Measurements from ENCODE around the gene COL4A2.

Gene COL4A2

GRCh38 chr13:110272651-110273050 lies 34.4 kb upstream of the COL4A2 start:
- DNase-seq (ENCODE audit: low read depth) = no peak

- no peak for DNase-seq (ENCODE audit: low read depth)
These were observed 33.8 kb upstream of the COL4A2 start for GRCh38 chr13:110273254-110273653.

DNA sequence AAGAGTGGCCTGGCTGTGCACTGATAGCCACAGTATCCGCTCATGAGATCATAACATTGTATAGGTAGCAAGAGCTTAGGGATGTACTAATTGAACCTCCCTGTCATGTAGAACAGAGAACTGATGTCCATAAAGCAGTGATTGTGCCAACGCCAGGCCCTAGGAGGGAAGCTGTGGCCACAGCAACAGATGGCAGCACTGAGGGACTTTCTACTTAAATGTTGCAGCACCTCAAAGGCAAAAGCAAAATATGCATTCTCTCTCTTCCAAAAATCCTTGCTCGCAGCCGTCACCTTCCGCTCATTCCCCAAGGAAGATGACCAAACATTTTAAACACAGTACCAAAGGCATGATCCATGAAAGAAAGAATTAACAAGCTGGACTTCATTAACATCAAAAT lies 32.4 kb upstream of the COL4A2 start:
- peak; percentile 37 for DNase-seq (ENCODE audit: low read depth)

GRCh38 chr13:110275931-110276552 lies 31.0 kb upstream of the COL4A2 start:
- peak; percentile 80 for DNase-seq (ENCODE audit: low read depth)

GRCh38 chr13:110276553-110276950 lies 30.5 kb upstream of the COL4A2 start:
- no peak for DNase-seq (ENCODE audit: low read depth)

DNA sequence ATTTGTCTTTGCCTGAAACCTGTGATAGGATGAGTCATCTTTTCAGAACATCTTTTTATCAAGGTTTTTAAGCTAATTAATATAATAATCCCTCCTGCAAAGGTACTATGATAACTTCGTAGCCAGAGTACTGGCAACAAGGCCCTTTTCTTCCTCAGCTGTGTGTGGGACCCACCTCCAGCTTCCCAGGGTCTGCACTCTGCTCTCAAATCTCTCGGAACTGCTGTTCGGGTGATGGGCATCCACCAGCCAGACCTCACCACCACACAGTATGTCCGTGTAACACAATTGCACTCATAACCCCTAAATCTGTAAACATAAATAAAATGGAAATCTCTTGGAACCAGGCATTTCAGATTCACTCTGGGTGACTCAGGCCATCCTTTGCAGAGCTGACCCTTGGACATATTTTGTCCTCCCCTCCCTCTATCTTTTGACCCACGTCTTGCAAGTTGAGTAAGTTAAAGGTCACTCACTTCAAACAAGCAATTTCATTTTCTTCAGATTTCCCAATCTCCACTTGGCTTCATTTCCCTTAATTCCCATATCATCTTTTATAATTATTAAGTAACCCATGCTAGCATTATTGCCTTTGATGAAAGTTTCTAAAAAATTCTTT lies 29.6 kb upstream of the COL4A2 start:
- DNase-seq (ENCODE audit: low read depth) = peak; percentile 49

- no peak for DNase-seq (ENCODE audit: low read depth)
These were observed 28.2 kb upstream of the COL4A2 start for GRCh38 chr13:110278859-110279258.

DNA sequence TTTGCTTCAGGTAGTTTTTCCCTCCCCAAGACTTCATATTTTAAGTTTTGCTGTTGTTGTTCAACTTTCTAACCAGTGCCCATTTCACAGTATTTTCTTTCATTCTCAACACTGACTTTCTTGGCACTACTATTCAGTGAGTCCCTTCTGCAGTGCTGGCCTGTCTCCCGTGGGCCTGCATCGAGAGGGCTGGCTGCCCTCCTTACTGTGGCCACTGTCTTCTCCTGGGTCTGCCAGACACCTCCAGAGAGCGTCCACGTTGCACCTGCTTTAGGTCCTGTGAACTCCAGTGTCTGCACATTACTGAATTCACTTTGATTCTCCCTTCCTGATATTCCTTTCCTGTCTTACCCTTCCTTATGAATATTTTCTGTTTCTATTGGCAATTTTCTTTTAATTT lies 27.4 kb upstream of the COL4A2 start:
- DNase-seq (ENCODE audit: low read depth) = no peak

DNA sequence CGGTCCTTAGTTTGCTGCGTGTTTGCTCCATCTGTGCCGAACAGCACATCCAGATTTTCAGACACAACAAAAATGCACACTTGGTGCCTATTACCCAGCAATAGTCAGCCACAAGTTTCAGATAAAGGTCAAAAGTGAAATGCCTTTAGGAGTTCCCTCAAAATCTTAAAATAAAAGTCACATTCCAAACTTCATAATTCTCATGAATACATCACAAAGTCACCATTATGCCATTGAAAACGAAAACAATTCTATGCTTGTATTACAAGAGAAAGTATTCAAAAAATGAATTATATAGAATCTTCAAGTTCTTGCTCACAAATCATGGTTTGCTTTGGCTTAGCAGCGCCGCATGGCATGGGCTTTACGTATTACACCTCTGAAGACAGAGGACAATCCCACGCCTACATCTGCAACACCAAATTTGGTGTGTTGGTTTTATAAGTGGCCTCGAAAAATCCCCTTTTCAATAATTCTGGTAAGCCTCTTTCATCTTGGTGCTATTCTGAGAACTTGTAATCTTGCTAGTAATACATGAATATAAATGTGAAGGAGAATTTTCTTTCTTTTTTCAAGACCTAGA lies 26.8 kb upstream of the COL4A2 start:
- no peak for DNase-seq (ENCODE audit: low read depth)

DNA sequence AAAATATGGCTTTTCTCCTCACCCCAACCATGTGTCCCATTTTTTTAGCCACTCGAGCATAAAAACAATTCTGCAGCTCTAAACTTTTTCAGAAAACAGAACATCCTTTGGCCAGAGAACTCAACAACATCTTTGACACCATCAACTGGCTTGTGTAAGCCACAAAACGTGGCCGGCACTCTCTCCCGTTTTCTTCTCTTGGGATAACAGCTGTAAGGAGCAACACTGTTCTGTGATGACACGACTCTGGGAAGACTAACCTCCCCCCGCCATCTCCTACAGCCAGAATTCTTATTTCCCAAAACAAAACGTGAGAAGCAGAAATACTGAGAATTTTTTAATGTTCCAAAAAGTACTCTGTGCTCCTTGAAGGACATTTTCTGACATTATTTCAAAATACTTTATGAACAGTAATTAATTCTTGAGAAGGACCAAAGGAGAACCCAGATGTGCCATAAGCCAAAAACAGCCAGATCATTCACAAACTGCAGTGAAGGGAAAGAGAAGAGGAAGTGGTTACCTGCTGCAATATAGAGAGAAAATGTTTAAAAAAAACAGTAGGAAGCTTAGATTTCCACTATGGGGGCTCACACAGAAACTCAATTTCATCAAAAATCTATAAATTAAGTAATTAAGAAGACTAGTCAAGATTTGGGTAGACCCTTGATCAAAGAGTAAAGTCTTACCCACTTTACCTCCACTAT lies 25.9 kb upstream of the COL4A2 start:
- no peak for DNase-seq (ENCODE audit: low read depth)

- DNase-seq (ENCODE audit: low read depth) = no peak
These were observed 25.3 kb upstream of the COL4A2 start for GRCh38 chr13:110281736-110282135.

DNA sequence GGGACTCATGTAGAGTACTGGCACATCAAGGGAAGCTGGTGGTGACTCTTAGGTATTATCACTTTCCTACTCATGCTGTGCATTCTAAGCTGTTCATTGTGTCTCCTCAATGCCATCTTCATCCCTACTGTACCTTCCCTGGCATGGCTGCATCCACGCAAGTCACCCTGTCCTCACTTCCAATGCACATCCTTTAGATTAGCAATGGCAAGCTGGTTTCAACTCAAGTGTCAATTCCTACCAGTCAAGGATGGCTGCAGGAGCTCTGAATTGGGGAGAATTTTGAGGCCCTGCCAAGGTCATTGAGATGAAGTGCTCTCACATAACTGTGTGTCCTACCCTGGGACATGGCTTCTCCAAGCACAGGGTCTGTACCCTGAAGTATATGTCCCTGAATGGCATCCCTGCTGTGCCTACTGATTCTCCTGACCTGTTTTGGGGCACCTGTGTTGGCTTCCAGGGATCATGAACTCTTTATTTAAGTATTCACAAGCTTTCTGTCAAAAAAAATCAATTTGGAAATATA lies 24.7 kb upstream of the COL4A2 start:
- DNase-seq (ENCODE audit: low read depth) = no peak

- peak; percentile 25 for DNase-seq (ENCODE audit: low read depth)
These were observed 23.2 kb upstream of the COL4A2 start for GRCh38 chr13:110283736-110284517.

GRCh38 chr13:110284779-110285484 lies 22.2 kb upstream of the COL4A2 start:
- no peak for DNase-seq (ENCODE audit: low read depth)

DNA sequence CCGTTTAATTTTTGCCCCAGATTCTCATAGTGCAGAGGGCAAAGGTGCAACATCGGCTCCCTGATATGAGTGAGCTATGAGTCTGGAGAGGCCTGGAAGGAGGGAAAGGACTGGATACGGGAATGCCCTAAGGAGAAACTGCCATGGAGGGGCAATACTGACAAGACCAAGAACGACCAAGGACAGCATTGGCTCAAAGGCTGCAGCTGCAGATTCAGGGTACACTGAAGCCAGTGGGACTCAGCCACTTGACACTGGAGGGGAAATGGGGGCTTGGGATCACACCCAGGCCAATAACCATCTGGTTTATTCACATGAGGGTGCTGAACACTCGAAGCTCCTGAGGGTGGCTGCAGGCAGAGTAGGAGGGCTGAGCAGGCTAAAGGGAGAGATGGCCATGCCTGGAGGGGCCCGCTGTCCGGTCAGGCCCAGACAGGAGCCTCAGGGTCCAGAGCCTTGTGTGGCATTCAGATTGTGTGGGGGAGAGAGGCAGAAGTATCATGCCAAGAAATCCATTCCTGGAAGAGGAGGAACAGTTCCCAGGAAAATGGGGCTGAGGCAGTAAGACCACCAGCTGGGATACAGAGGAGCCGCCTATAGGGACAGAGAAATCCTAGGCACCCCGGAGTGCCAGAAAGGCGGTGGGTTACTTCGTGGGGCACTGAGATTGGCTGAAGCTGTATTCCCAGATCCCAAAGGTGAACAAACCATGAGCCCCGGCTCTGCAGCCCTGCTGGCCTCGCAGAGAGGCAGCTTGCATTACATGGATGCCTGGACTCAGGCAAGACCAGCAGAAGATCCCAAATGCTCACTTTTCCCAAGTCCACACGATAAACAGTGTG lies 20.9 kb upstream of the COL4A2 start:
- no peak for DNase-seq (ENCODE audit: low read depth)

DNA sequence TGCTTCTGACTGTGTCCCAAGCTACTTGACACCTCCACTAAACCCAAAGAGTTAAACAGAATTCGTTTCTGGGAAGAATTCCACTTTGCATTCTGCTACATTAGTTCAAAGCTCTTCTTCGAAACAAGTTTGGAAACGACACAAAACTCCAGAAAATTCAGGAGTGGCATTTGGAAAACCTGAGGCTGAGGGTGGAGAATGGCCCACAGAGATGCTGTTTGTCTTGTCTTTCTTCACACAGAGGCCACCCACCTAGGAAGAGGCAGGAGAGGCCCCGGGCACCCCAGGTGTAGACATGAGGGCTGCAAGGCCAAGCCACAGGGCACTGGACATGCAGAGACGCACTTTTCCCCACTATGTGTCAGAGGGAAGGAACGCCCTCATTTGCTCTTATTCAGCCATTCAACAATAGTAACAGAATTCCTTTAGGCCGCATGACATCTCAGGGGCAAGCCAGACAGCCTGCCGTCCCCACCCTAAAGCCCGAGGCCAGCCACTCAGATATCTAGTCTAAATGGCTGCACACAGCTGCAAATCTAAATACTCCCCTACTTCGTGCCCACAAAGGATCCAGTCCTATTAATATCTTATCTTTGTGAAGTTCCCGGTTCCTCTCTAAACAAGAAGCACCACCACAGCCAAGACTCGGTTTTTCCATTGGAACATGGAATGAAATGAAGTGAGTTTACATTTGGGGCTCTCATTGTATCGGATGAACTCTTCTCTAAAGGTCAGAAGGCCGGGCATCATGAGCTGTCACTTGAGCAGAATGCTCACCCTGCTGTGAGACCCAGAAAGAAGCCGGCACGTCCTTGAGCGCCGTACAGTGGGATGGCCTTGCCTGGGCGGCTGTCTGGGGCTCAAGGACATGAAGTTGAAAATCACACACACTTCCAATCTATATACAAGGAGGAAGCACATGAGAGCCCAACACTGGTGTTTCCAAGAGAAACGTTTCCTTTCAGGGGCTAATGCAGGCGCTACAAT lies 20.0 kb upstream of the COL4A2 start:
- no peak for DNase-seq (ENCODE audit: low read depth)

- DNase-seq (ENCODE audit: low read depth) = no peak
These were observed 17.9 kb upstream of the COL4A2 start for GRCh38 chr13:110289174-110289573.

- no peak for DNase-seq (ENCODE audit: low read depth)
These were observed 17.4 kb upstream of the COL4A2 start for GRCh38 chr13:110289661-110290060.

DNA sequence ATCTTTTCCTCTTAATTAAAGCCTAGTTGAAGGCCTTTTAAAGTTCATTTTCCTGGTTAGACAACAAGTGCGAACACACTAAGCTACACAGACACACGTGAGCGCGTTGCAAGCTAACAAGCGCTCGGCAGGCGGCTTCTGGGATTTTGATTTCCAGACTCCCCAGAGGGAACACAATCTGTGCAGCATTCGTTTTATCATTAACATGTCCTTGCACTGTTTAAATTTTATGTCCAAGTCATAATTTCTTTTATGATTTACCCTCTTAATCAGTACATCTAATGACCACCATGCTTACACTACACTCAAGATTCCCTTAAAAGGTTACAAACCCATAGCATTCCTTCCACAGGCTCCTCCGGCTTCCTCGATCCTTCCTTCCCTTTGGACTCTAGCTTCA lies 16.9 kb upstream of the COL4A2 start:
- no peak for DNase-seq (ENCODE audit: low read depth)
